HG03039 (cell line): ENCODE data around the gene MAP7D2.
"Not testable (repeated sequence)": the region's sequence is repeated elsewhere in the genome, so short reads cannot be mapped to it uniquely, and the experiment has no call there.

Source experiments
- ATAC-seq: cut with Tn5 transposase; IDR thresholded peaks from one replicate; pipeline ENCODE4 v1.9.1; 2021; ENCODE audit warnings: mild to moderate bottlenecking, moderate library complexity; ENCODE audit not compliant: unreplicated experiment

The MAP7D2 gene

DNA sequence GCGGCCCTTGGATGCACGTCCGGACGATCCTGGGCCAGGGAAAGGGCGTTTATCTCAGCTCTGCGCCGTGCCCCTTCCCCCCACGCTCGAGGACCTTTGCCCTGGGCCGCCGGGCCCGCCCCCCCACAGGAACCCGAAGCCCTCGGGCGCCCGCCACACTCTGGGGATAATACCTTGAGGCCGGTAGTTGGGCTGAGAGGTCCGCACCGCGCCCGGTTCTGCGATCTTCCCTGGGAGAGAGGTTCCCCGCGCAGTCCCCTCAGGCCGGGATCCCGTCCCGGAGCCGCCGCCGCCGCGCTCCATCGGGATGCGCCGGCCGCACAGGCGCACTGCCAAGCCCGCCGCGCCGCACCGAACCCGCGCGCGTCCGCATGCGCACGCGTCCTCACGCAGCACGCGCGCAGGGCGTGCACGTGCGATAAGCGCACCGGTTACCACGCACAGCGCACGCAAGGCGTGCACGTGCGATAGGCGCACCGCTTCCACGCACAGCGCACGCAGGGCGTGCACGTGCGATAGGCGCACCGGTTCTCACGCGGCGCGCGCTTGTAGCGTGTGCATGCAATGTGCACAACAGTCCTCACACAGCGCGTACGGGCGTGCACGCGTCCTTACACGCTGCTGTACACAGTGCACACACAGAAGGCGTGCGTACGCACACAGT is at the start of gene MAP7D2:
Gene MAP7D2 (minus strand): TSS at position 331 of the 664 bp plus-strand sequence. CDS start 28 bp downstream, at position 303.
- no peak for ATAC-seq

- not testable (repeated sequence) for ATAC-seq
Measured at GRCh38 chrX:20162516-20162915, 45.8 kb upstream of the MAP7D2 start.

DNA sequence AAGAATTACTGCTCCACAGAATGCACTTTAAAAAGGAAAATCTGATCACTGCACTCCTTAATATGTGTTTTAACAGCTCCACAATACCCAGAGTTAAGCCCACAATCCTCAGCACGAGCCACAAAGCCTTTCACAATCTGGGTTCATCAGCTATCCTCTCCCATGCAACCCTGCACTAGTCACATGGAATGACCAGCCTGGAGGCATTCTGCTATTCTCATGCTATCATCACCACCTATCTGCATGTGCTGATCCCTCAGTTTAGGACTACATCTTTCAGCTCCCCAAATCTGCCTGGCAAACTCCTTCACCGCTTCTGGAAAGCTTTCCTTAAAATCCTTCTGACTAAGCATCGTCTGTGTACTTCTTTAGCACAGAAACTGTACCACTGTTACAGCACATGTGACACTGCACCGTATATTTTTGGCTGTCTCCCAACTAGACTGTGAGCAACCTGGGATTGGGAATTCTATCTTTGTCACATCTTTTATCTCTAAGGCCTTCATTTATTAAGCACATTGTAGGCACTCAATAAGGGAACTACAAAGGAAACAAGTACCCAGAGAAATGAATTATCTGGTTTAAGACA is 43.2 kb upstream of the MAP7D2 start:
- ATAC-seq: no peak

DNA sequence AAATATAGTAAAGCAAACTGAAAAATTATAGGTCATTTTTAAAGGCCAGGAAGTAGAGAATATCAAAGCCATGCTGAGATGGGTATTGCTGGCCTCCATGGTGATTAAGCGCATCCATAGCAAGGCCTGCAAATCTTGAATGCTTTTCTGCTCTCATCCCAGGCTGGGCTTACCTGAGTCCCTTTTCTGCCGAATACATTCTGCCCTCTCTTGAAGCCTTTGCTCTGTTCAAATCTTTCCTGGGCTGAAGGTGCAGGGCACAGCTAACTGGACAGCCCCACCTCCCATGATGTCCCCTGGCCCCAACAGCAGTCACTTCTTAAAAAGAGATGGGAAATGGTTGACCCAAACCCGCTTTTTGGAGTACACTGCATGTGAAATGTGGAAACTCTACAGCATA is 35.0 kb upstream of the MAP7D2 start:
- ATAC-seq: no peak

GRCh38 chrX:20149326-20149725 is 32.6 kb upstream of the MAP7D2 start:
- ATAC-seq: no peak

GRCh38 chrX:20147561-20147960 is 30.9 kb upstream of the MAP7D2 start:
- ATAC-seq: no peak

GRCh38 chrX:20144491-20144890 is 27.8 kb upstream of the MAP7D2 start:
- no peak for ATAC-seq

GRCh38 chrX:20143561-20143960 is 26.9 kb upstream of the MAP7D2 start:
- ATAC-seq: no peak

DNA sequence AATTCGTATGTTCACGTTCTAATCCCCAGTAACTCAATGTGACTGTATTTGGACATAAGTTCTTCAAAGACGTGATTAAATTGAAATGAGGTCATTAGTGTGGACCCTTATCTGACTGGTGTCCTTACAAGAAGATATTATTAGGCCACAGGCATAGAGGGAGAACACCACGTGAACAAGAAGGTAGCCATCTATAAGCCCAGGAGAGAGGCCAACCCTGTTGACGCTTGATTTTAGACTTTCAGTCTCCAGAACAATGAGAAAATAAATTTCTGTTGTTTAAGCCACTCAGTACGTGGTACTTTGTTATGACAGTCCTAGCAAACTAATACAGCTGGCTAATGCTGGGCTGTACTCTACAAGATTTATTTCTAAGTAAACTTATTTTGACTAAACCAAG is 26.4 kb upstream of the MAP7D2 start:
- ATAC-seq: no peak

DNA sequence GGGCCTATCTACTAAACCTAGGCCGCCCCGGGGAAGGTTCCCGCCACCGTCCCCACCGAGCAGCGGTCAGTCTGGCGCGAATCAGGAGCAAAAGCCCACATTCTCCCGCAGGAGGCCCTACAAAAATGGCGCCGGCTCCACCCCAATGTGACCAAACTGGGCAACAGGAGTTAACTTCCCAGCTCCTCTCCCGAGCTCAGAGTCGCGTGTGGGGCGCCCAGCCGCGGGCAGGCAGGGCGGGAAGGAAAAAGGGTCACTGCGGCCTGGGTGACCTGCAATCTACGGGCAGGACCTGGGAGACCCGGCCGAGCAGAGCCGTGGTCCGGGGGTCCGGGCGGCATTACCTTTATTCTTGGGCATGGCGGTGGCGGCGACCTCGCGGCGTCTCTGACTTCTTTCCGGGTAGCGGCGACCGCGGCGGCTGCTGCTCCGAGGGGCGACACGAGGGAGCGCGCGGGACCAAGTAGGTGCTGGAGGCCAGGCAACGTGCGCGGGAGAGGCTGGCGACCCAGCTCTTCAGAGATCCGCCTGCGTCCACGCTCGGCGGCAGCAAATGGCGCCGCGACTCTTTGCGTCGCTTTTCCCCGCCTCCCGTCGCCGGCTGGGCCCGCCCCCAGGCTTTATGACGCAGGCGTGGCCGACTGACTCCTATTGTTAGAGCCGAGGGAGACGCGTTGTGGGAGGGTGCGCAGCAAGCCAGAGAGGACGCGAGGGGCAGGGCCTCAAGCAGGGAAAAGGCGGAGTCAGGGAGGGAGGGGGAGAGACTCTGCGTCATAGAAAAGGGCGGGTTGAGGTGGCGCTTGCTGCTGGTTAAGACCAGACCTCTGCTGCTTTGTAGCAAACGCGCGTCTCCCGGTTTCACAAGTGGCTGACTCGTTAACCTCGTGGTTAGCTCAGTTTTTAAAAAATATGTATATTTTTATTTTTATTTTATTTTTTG is 24.8 kb upstream of the MAP7D2 start, which contains the start of gene EIF1AX:
Gene EIF1AX (minus strand): TSS at position 558 of the 940 bp plus-strand sequence. CDS start 198 bp downstream, at position 360.
- ATAC-seq: peak; percentile 98

GRCh38 chrX:20140420-20140819 is 23.7 kb upstream of the MAP7D2 start:
- no peak for ATAC-seq

DNA sequence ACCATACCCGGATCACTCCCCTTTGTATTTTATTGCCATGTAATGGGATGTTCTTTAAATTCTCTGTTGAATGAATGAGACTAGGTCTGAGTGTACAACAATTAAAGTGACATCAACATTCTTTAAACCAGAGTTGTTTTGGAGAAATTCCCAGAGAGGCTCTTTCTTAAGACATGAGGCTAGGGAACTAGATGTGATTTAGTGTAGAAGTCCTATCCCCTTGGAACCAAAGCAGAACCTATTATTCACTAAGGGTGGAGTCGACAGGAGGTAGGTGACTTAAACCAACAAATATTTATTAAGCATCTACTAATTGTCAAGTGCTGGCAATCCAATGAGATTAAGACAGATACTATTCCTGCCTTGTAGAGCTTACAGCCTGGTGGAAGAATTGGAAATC is 23.3 kb upstream of the MAP7D2 start:
- ATAC-seq: no peak

DNA sequence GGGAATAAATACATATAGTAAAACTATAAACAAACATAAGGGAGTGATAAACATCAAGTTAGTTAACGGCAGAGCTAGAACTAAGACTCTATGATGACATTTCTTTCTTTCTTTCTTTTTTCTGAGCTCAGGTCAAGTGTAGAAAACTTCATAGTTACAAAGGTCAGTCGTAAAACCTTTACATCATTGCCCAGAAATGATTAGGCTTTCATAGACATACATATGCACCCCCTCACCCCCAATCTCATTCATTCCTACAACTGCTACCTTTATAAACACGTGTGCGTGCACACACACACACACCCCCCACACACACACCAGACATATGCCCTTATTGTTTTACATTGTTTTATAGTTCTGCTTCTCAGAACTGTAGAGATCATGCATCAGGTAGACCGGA is 19.2 kb upstream of the MAP7D2 start:
- ATAC-seq: no peak

DNA sequence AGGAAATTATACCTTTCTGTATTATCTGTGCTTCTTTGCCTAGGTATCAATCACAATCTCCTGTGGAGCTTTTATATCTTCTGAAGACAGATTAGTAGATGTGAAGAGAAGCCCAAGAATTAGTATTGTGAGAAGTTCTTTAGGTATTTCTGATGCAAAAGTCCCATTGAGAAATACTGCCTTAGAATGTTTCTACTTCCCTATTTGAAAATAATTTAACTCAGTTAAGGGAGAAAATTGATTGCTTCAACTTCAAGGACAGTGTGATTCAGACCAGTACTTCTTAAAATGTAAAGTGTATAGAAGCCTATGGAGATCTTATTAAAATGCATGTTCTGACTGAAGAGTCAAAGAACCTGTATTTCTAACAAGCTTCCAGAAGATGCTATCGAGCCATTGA is 16.0 kb upstream of the MAP7D2 start:
- ATAC-seq: no peak

GRCh38 chrX:20130357-20130756 is 13.7 kb upstream of the MAP7D2 start:
- no peak for ATAC-seq

DNA sequence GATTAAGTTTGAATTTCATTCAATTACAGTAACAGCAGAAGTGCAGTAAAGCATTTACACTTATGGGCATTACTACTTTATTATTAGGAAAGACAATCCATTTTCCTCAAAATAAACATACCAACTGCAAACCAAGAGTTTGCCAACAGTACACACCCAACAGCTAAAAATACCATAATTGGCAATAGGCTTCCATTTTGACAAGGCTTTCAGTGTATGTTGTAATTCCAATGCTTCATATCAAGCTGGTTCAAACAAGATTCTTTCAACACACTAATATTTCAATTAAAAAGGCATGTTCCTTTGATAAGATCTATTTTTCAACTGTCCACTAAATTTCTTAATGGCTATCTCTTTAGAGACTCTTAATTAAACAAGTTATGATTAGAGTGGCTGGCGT is 12.8 kb upstream of the MAP7D2 start:
- ATAC-seq: no peak

DNA sequence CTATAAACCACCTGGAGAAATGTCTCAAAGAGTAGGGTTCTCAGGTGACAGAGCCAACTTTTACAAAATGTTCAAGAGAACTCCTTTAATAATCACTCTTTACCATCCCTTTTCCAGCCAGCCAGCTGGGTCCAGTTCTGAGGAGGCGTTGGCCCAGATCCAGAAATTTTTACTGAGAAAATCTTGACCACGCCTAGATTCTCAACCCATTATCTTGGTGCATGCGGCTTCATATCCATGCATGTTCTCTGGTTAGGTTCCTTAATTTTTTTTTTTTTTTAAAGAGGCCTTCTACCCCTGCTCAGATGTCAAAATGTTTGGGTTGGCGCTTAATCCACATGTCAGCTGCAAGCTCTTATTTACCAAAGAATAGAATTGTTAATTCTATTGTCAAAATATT is 12.0 kb upstream of the MAP7D2 start:
- ATAC-seq: no peak

DNA sequence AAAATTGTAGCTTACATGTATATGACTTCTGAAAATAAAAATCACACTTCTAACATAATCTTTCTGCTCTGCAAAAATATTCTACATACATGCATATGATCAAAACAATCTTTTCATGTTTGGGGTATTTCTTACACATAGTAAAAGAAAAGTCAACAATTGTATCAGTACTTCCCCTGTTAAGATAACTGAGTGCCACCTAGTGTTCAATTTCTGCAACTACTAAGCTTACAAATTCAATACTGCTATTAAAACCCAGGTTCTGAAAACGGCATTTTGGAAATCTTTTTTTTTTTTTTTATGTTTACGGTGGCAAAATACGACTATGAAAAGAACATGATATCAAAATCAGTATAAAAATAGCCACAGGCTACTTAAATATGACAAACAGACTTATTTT is 10.7 kb upstream of the MAP7D2 start:
- ATAC-seq: not testable (repeated sequence)

DNA sequence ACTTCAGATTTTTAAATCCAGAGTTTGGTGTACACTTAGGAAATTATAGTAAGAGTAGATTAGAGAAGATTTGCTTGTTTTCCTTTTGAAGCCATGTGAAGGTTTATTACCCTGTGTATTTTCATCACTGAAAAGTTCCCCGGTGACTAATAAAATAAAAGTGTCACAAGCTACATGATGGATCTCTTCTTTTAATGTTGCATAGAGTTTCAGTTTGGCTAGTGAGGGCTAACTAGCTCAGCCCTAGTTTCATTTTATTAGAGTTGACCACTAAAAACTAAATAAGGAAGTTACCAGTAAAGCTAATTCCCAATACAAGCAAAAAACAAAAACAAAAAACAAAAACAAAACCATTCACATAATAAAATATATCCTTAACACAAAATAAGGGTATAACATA is 10.1 kb upstream of the MAP7D2 start:
- not testable (repeated sequence) for ATAC-seq

GRCh38 chrX:20124964-20125363 is 8.3 kb upstream of the MAP7D2 start:
- no peak for ATAC-seq

DNA sequence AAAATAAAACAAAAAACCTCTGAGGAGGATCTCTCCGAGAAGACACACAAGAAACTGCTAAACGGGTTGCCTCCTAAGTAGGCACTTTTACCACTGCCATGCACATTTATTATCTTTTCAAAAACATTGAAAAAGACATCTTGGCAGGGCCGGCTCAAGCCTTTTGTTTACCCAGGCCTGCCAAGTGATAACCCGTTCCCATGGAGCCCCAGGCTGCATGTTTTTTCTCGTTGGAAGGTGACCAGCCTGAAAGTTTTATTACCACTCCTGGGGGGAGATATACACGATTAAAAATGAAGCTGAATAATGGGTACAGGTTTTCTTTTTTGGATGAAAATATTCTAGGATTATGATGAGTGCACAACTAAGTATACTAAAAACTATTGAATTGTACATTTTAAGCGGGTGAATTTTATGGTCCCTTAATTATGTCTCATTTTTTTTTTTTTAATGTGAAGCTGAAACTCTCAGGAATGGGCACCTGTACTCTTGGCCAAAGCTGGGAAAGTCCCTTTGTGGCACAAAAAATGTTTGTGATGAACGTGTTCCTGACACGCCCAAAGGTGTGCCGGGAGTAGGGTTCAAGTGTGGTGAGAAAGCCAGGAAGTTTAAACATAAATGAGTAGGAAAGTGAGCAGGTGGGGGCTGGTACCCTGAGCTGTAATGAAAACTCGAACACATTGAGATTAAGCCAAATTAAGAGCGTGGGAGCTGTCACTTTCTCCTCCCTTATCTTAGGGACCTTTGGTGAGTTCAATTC is 1.5 kb upstream of the MAP7D2 start:
- ATAC-seq: no peak
